Mesenchymal stem cell (in vitro differentiated cells and primary cell): ENCODE measurements around the gene TRMU.

ENCODE experiments used
- DNase-seq: peaks from one replicate; pipeline ENCODE4 v3.0.0-alpha.2; 2013
- H2AFZ ChIP-seq: one replicate; pipeline ENCODE4 v1.6.1; 2013; ENCODE audit warnings: low read depth, mild to moderate bottlenecking, control low read depth, inconsistent platforms, low read length, moderate library complexity
- H2AK5ac ChIP-seq: 2 replicates; pipeline ENCODE4 v1.6.1; 2013; ENCODE audit warnings: low read length, moderate library complexity, mild to moderate bottlenecking, inconsistent platforms; ENCODE audit not compliant: severe bottlenecking
- H2BK120ac ChIP-seq: one replicate; pipeline ENCODE4 v1.6.1; 2013; ENCODE audit warnings: low read depth, mild to moderate bottlenecking, inconsistent platforms, low read length, moderate library complexity
- H2BK12ac ChIP-seq, 2 experiments: one replicate each; pipeline ENCODE4 v1.6.1; 2013; ENCODE audit warnings: inconsistent platforms in 2 of 2, low read length in 2 of 2, mild to moderate bottlenecking in 2 of 2, moderate library complexity in 2 of 2, control low read depth in 1 of 2
- H2BK15ac ChIP-seq: one replicate; pipeline ENCODE4 v1.6.1; 2013; ENCODE audit warnings: mild to moderate bottlenecking, low read depth, inconsistent platforms; ENCODE audit not compliant: poor library complexity, severe bottlenecking
- H2BK5ac ChIP-seq: 2 replicates; pipeline ENCODE4 v1.6.1; 2013; ENCODE audit warnings: low read depth, mild to moderate bottlenecking, low read length, control low read depth, inconsistent platforms; ENCODE audit not compliant: poor library complexity, severe bottlenecking
- H3K14ac ChIP-seq, 2 experiments: one replicate each; pipeline ENCODE4 v1.6.1; 2013; ENCODE audit warnings: inconsistent platforms in 2 of 2, low read length in 2 of 2, control low read depth in 1 of 2, mild to moderate bottlenecking in 1 of 2, moderate library complexity in 1 of 2
- H3K18ac ChIP-seq, 2 experiments: one replicate each; pipeline ENCODE4 v1.6.1; 2013; ENCODE audit warnings: inconsistent platforms in 2 of 2, low read length in 2 of 2, control low read depth in 1 of 2, low read depth in 1 of 2, mild to moderate bottlenecking in 1 of 2
- H3K23ac ChIP-seq, 2 experiments: one replicate each; pipeline ENCODE4 v1.6.1; 2013; ENCODE audit warnings: inconsistent platforms in 2 of 2, low read length in 2 of 2, mild to moderate bottlenecking in 2 of 2, moderate library complexity in 2 of 2, control low read depth in 1 of 2
- H3K27ac ChIP-seq: 2 replicates; pipeline ENCODE4 v1.5.1; 2013; ENCODE audit warnings: mild to moderate bottlenecking, moderate library complexity, low read length, control low read depth, inconsistent platforms; ENCODE audit not compliant: poor library complexity, severe bottlenecking
- H3K27me3 ChIP-seq, 2 experiments: 2 replicates each; pipeline versions ENCODE4 v1.6.1 to v1.7.0; 2013; ENCODE audit warnings: low read length in 2 of 2, mild to moderate bottlenecking in 2 of 2, moderate library complexity in 2 of 2, control low read depth in 1 of 2, inconsistent platforms in 1 of 2; ENCODE audit not compliant: control insufficient read depth in 1 of 2, insufficient read depth in 1 of 2
- H3K36me3 ChIP-seq, 2 experiments: 2 replicates each; pipeline versions ENCODE4 v1.6.1 to v1.7.0; 2013; ENCODE audit warnings: low read length in 2 of 2, control low read depth in 1 of 2, inconsistent platforms in 1 of 2, low read depth in 1 of 2, mild to moderate bottlenecking in 1 of 2; ENCODE audit not compliant: insufficient read depth in 2 of 2, control insufficient read depth in 1 of 2
- H3K4ac ChIP-seq, 2 experiments: one replicate each; pipeline ENCODE4 v1.6.1; 2013; ENCODE audit warnings: inconsistent platforms in 2 of 2, low read length in 2 of 2, mild to moderate bottlenecking in 2 of 2, moderate library complexity in 2 of 2, control low read depth in 1 of 2, low read depth in 1 of 2
- H3K4me1 ChIP-seq: 2 replicates; pipeline ENCODE4 v1.6.1; 2013; ENCODE audit warnings: low read depth, low read length, control low read depth; ENCODE audit not compliant: control insufficient read depth, insufficient read depth
- H3K4me2 ChIP-seq: 2 replicates; pipeline ENCODE4 v1.6.1; 2013; ENCODE audit warnings: low read length, mild to moderate bottlenecking, inconsistent platforms; ENCODE audit not compliant: poor library complexity, severe bottlenecking
- H3K4me3 ChIP-seq, 2 experiments: 2 replicates each; pipeline versions ENCODE4 v1.5.1 to v1.7.0; 2013; ENCODE audit warnings: low read length in 2 of 2, mild to moderate bottlenecking in 2 of 2, control low read depth in 1 of 2, low read depth in 1 of 2; ENCODE audit not compliant: insufficient read depth in 1 of 2
- H3K79me1 ChIP-seq: replicated peaks from 2 replicates; pipeline ENCODE4 v1.6.1; 2013; ENCODE audit warnings: mild to moderate bottlenecking, control low read depth, low read length, inconsistent platforms; ENCODE audit not compliant: poor library complexity, severe bottlenecking
- H3K9ac ChIP-seq: 2 replicates; pipeline ENCODE4 v1.7.0; 2013; ENCODE audit warnings: mild to moderate bottlenecking, low read length, moderate library complexity
- H3K9me3 ChIP-seq: 2 replicates; pipeline ENCODE4 v1.7.0; 2013; ENCODE audit warnings: mild to moderate bottlenecking, low read length; ENCODE audit not compliant: control insufficient read depth
- H4K8ac ChIP-seq: one replicate; pipeline ENCODE4 v1.6.1; 2013; ENCODE audit warnings: inconsistent platforms, mild to moderate bottlenecking, low read length, moderate library complexity
- H4K91ac ChIP-seq: one replicate; pipeline ENCODE4 v1.6.1; 2013; ENCODE audit warnings: mild to moderate bottlenecking, low read length, inconsistent platforms
- WGBS: methylation state at CpG from one replicate; pipeline ENCODE4 v1.1.7; 2013; ENCODE audit warnings: mixed read lengths; 5-methylcytosine and 5-hydroxymethylcytosine counted together

TRMU gene

GRCh38 chr22:46363611-46364321 is 28.3 kb downstream of the TRMU start:
- no peak overlapping the region for H2BK5ac ChIP-seq
- H3K4me3 ChIP-seq, result no peak overlapping the region
- H3K27ac ChIP-seq, result no peak overlapping the region
- no peak overlapping the region for H2BK120ac ChIP-seq
- no peak overlapping the region for H3K18ac ChIP-seq
- no peak overlapping the region for H3K14ac ChIP-seq
- no peaks in the 10 kb centered on the region for H3K79me1 ChIP-seq
- no peak overlapping the region for H3K4me2 ChIP-seq
- peaks cover 0 to 54% of the 10 kb centered on the region in 2 experiments for H3K27me3 ChIP-seq
- no peak overlapping the region for H3K23ac ChIP-seq
- H3K9ac ChIP-seq, result no peak overlapping the region
- peaks cover 0 to 74% of the 10 kb centered on the region in 2 experiments for H3K36me3 ChIP-seq
- no peak overlapping the region for H3K4ac ChIP-seq
- 94% methylated on average over 34 of the region's 35 CpGs for WGBS
- H2AK5ac ChIP-seq, result no peak overlapping the region
- H4K8ac ChIP-seq, result no peak overlapping the region
- no peak overlapping the region for H4K91ac ChIP-seq
- no peaks in the 10 kb centered on the region for H3K9me3 ChIP-seq
- no peak overlapping the region for H2BK12ac ChIP-seq
- no peak for DNase-seq
- peaks cover 8% of the 10 kb centered on the region for H3K4me1 ChIP-seq
- H2AFZ ChIP-seq, result no peak overlapping the region
- no peak overlapping the region for H2BK15ac ChIP-seq

- DNase-seq, result no peak
- no peak overlapping the region for H2BK120ac ChIP-seq
Measured at GRCh38 chr22:46364341-46365165, 29.0 kb downstream of the TRMU start.

GRCh38 chr22:46365166-46365624 is 29.7 kb downstream of the TRMU start:
- no peak overlapping the region for H3K14ac ChIP-seq
- 87% methylated on average over 22 of the region's 22 CpGs for WGBS

More at GRCh38 chr22:46364341-46365165, 29.0 kb downstream of the TRMU start:
- Histone ChIP-seq H2BK15ac (no peak overlapping the region), H2AK5ac (no peak overlapping the region), H3K36me3 (peaks cover 0 to 74% of the 10 kb centered on the region in 2 experiments), H2AFZ (no peak overlapping the region), H2BK12ac (no peak overlapping the region), H3K4me1 (peaks cover 8% of the 10 kb centered on the region), H3K27me3 (peaks cover 0 to 58% of the 10 kb centered on the region in 2 experiments), H4K8ac (no peak overlapping the region), H2BK5ac (no peak overlapping the region), H3K4me2 (no peak overlapping the region), H3K79me1 (no peaks in the 10 kb centered on the region), H3K18ac (no peak overlapping the region), H3K23ac (no peak overlapping the region), H3K27ac (no peak overlapping the region), H4K91ac (no peak overlapping the region), H3K14ac (no peak overlapping the region), H3K4ac (no peak overlapping the region), H3K9ac (no peak overlapping the region), H3K9me3 (no peaks in the 10 kb centered on the region), H3K4me3 (no peak overlapping the region)
- 91% methylated on average over 26 of the region's 26 CpGs for WGBS

GRCh38 chr22:46366327-46366731 is 30.8 kb downstream of the TRMU start:
- Histone ChIP-seq H3K9me3 (no peaks in the 10 kb centered on the region), H3K14ac (no peak overlapping the region), H2AFZ (no peak overlapping the region), H3K79me1 (no peaks in the 10 kb centered on the region), H3K4me3 (no peak overlapping the region), H3K23ac (no peak overlapping the region), H4K8ac (no peak overlapping the region), H3K27me3 (peaks cover 0 to 58% of the 10 kb centered on the region in 2 experiments), H3K4me1 (peaks cover 8% of the 10 kb centered on the region), H3K18ac (no peak overlapping the region), H3K4ac (no peak overlapping the region), H3K36me3 (peaks cover 0 to 87% of the 10 kb centered on the region in 2 experiments), H4K91ac (no peak overlapping the region), H2BK12ac (no peak overlapping the region), H2BK5ac (no peak overlapping the region), H2AK5ac (no peak overlapping the region), H2BK120ac (no peak overlapping the region), H3K9ac (no peak overlapping the region), H3K27ac (no peak overlapping the region), H3K4me2 (no peak overlapping the region), H2BK15ac (no peak overlapping the region)
- DNase-seq, result no peak
- 82% methylated on average over 14 of the region's 19 CpGs for WGBS

More at GRCh38 chr22:46365166-46365624, 29.7 kb downstream of the TRMU start:
- Histone ChIP-seq H3K27ac (no peak overlapping the region), H3K4me1 (peaks cover 8% of the 10 kb centered on the region), H3K79me1 (no peaks in the 10 kb centered on the region), H2BK120ac (no peak overlapping the region), H3K4me2 (no peak overlapping the region), H3K27me3 (peaks cover 0 to 58% of the 10 kb centered on the region in 2 experiments), H2AFZ (no peak overlapping the region), H3K9me3 (no peaks in the 10 kb centered on the region), H3K23ac (no peak overlapping the region), H2BK12ac (no peak overlapping the region), H4K8ac (no peak overlapping the region), H3K18ac (no peak overlapping the region), H3K9ac (no peak overlapping the region), H3K4me3 (no peak overlapping the region), H4K91ac (no peak overlapping the region), H2AK5ac (no peak overlapping the region), H3K36me3 (peaks cover 0 to 78% of the 10 kb centered on the region in 2 experiments), H2BK15ac (no peak overlapping the region), H3K4ac (no peak overlapping the region), H2BK5ac (no peak overlapping the region)
- DNase-seq, result no peak
